HG03342 (cell line): Measurements from ENCODE around the gene RPS6KA1.
"Not testable (repeated sequence)": the region's sequence is repeated elsewhere in the genome, so short reads cannot be mapped to it uniquely, and the experiment has no call there.

Source experiments
- ATAC-seq: cut with Tn5 transposase; IDR thresholded peaks from one replicate; pipeline ENCODE4 v1.9.1; 2021; ENCODE audit warnings: mild to moderate bottlenecking, moderate library complexity; ENCODE audit not compliant: unreplicated experiment

Gene RPS6KA1

DNA sequence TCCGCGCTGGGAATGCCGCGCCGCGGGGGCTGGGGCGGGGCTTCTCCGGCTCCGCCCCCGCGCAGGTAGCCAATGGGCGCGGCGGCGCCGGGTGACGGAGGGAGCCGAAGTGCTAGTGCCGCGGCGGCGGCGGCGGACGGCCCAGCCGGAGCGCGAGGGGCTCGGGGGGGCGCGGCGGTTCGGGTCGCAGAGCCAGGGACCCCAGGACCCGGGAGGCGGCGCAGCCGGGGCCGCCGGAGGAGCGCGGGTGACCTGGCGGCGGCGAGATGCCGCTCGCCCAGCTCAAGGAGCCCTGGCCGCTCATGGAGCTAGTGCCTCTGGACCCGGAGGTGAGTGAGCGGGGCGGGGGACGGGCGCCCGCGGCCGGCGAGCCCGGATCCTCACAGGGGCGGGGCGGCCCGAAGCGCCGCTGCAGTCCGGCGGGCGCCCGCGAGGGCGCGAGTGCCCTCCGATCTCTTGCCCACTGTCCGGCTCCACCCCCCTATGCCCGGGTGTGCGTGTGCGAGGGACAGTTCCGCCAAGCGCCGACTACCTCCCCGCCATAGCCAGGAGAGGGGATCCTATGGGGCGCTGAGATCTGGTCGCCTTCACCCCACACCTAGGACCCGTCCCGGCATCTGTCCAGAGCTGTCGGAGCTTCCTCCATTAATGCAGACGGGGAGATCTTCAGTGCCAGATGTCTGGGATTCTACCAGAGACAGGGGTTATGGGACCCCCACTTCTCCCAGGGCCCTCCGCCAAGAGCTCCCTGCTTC, at the start of gene RPS6KA1:
Gene RPS6KA1, plus strand, starts transcription at position 107 of the 755 bp plus-strand sequence. Its CDS starts 160 bp downstream, at position 267.
- ATAC-seq: peak; percentile 79

DNA sequence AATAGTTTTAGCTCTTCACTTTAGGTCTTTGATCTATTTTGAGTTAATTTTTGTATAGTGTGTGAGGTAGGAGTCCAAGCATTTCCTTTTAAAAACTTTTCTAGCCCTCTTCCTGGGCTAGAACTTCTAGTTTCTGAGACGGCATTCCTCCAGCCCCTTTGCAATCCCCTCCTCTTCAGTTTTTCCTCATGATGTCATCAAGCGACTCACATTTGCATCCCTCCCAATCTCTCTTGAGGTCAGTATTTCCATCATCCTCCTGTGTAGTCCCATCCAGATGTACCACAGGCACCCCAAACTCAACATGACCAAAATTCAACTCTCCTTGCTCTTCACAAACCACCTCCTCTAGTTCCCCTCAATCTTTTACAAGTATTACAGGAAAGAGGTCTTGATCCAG, 46.6 kb upstream of the RPS6KA1 start:
- no peak for ATAC-seq

DNA sequence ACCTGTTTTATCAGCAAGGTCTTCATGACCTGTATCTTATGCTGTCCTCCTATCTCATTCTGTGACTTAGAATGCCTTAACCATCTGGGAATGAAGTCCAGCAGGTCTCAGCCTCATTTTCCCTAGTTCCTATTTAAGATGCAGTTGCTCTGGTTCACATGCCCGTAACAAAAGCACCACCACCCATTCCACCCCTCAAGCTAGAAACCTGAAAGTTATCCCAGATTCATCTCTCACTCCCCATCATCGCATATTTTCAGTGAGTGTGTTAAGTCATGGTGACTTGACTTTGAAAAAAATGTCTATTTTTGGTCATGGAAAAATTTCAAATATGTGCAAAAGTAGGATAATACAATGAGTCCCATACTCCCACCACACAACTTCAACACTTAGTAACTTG, 45.6 kb upstream of the RPS6KA1 start:
- ATAC-seq: no peak

DNA sequence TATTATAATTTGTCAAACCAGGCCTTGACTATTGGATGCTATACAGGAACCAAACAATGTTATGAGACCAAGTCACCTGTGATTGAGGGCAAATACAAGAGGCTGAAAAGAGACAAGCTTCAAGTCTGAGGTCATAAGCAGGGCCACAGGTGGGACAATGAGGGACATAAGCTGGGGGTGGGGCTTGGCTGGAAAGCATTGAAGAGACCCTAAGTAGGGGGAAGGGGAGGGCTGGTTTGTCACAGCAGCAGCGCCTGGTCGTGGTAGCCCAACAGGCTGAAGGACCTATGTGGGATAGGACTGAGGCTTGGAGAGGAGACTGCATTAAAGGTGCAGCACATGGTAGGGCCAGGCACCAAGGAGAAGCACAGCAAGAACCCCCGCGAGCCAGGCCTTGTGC, 39.4 kb upstream of the RPS6KA1 start:
- ATAC-seq: no peak

DNA sequence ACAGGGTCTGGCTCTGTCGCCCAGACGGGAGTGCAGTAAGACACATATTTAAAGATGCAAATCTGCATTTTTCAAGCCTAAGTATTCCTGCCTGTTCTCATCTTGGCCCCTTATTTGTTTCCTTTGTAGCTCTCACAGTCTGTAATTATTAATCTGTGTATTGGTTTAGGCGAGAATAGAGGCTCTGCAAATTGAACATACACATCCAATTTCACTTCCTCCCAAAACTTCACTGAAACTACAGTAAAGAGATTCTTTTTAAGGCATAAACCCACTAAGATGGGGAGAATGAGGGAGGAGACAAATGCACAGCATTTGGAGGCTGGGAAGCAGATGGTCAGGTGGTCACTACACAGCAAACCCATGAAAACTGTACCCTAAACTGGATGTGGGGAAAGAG, 36.3 kb upstream of the RPS6KA1 start:
- ATAC-seq: no peak

DNA sequence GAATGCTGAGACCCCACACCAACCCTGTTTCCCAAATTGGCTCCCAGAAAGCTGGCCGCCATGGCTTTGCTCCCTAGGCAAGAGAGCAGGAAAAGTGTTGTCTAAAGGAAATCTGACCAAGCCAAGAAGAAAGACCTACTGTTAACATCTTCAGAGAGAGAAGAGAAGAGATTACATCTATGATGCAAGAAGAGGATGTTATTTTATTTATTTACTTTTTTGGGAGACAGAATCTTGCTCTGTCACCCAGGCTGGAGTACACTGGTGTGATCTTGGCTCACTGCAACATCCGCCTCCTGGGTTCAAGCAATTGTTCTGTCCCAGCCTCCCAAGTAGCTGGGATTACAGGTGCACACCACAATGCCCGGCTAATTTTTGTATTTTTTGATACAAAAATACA, 35.6 kb upstream of the RPS6KA1 start:
- ATAC-seq: no peak

DNA sequence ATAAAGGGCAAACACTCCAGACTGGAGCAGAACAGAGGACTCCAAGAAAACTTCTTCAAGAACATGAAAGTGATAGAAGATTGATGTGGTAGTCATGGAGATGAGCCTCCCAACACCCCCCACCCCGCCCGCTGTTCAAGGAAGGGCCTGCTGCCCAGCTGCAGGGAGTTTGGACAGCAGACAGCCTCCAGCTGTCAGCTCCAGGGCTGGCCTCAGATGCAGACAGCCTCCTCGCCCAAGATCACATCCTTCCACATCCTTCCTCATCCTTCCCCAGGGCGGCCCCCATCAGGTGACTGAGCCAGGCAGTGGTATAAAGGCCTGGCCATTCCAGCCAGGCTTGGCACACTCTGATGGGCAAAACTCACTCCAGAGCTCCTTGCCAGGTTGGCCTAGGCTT, 32.7 kb upstream of the RPS6KA1 start:
- no peak for ATAC-seq

DNA sequence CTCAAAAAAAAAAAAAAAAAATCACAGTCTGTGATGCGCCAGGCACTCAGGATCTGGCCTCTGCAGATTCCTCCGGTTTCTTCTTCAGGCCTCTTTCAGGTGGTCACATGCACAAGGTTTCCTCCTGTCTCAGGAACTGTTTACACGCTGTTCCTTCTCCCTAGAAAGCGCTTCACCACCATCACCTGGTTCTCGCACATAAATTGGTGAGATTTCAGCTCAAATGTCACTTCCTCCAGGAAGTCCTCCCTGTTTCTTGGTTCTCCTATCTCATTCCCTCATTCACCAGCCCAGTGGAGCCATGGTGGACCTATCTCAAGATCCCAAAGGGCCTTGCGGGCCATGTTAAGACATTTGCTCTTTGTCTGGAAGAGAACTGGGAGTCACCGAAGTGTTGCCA, 30.7 kb upstream of the RPS6KA1 start:
- no peak for ATAC-seq

DNA sequence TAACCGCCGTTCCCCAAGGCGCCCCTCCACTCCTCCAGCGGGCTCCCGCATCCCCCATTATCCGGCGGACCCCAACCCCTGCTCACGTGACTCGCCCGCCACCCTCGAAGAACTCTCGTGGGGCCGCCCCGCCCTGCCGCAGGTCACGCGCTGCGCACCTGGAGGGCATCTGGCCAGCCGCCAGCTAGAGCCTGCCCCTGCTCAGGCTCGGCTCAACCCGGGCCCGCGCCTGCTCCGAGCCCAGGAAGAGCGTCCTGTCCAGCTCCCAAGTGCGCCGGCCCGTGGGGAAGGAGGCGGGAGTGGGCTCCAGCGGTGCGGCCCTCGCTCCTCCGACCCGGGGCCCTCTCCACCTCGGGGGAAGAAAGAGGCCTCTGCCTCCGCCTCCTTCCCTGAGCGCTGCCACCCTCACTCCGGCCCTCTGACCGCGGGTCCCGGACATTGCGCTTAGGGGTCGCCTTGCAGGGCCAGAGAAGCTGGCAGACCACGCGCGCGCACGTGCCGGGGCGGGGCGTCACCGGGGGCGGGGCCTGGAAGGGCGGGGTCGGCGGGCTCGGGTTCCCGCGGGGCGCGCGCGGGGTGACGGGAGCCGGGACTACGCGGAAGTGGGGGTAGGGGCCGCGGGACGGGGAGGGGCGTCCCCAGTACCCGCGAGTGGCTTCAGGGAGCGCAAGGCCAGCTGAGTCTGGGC, 28.9 kb upstream of the RPS6KA1 start:
- ATAC-seq: peak; percentile 52

DNA sequence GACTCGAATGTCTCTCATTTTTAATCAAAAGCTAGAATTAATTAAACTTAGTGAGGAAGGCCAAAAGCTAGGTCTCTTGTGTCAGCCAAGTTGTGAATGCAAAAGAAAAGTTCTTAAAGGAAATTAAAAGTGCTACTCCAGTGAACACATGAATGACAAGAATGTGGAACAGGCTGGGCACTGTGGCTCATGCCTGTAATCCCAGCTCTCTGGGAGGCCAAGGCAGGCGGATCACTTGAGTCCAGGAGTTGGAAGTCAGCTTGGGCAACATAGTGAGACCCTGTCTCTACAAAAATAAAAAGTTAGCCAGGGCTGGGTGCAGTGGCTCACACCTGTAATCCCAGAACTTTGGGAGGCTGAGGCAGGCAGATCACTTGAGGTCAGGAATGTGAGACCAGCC, 18.9 kb upstream of the RPS6KA1 start:
- ATAC-seq: not testable (repeated sequence)

DNA sequence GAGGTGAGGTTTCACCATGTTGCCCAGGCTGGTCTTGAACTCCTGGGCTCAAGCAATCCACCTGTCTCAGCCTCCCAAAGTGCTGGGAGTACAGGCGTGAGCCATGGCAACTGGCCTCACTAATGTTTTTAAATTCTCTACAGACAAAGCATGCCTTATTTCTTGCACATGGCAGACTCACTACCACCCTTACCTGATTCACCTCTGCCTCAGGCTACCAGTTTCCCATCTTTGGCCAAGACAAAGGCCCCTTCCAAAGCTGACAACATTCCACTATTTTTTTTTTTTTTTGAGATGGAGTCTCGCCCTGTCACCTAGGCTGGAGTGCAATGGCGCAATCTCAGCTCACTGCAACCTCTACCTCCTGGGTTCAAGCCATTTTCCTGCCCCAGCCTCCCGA, 13.7 kb upstream of the RPS6KA1 start:
- ATAC-seq: not testable (repeated sequence)

DNA sequence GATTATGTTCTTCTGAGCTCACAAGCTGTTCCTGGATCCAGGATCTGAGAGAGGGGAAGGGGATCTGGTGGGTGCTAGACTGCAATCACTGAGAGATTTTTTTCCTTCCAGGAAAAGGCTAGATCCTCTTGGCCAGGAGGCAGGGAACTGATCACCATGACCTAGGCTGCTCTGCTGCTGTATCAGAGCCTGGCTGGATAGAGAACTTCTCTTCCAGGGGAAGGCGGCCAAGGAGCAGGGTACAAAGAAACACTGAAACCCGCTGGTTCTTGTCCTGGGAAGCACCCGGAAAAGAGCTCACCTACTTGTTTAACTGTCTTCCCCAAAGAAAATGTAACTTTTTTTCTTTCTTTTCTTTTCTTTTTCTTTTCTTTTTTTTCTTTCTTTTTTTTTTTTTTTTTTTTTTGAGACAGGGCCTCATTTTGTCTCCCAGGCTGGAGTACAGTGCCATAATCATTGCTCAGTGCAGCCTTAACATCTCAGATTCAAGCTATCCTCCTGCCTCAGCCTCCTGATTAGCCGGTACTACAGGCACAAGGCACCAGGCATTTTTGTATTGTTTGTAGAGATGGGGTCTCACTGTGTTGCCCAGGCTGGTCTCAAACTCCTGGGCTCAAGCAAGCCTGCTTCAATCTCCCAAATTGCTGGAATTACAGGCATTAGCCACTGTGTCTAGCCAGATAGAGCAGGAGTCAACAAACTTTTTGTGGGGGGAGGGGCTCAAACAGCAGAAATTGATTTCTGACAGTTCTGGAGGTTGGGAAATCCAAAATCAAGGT, 12.4 kb upstream of the RPS6KA1 start:
- no peak for ATAC-seq

DNA sequence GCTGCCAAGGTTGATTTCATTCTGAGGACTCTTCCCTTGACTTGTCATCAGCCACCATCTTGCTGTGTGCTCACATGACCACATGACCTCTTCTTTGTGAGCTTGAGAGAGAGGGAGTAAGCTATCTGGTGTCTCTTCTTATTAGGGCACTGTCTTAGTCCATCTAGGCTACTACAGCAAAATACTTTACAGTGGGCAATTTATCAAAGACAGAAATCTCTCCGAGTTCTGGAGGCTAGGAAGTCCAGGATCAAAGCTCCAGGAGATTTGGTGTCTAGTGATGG, 11.9 kb upstream of the RPS6KA1 start:
- no peak for ATAC-seq

DNA sequence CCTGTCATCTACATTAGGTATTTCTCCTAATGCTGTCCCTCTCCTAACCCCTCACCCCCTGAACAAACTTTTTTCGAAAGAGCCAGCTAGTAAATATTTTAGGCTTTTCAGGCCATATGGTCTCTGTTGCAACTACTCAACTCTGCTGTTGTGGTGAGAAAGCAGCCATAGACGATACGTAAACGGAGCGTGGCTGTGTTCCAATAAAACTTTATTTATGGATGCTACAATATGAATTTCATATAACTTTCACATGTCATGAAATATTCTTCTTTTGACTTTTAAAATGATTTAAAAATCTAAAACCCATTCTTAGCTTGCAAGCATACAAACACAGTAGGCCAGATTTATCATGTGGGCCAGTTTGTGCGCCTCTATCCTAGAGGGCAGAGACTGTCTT, 11.2 kb upstream of the RPS6KA1 start:
- ATAC-seq: no peak

DNA sequence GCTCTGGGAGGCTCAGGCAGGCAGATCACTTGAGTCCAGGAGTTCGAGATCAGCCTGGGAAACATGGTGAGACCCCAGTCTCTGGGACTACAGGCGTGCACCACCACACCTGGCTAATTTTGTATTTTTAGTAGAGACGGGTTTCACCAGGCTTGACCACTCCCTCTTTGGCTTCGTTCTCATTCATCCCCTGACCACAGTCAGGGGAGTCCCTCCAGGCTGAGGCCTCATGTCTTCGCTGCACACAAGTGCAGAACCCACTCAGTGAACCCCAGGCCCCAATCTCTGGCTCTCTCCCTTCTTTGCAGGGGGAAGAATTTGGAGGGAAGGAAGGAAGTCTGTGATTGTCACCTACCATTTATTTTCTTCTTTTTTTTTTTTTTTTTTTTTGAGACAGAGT, 9.2 kb upstream of the RPS6KA1 start:
- no peak for ATAC-seq

DNA sequence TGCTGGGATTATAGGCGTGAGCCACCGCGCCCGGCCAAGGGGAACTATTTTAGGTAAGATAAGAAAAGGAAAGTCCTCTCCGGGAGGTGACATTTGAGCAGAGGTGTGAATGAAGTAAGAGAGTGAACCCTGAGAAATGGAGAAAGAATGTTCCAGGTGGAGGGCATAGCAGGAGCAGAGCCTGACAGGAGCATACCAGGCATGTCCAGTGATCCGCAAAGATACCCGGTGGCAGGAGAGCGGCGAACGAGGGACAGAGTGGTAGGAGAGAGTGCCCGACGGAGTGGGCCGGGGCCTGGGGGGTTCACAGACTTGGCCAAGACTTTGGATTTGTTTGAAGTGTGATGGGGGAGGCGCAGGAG, 7.9 kb upstream of the RPS6KA1 start:
- no peak for ATAC-seq

DNA sequence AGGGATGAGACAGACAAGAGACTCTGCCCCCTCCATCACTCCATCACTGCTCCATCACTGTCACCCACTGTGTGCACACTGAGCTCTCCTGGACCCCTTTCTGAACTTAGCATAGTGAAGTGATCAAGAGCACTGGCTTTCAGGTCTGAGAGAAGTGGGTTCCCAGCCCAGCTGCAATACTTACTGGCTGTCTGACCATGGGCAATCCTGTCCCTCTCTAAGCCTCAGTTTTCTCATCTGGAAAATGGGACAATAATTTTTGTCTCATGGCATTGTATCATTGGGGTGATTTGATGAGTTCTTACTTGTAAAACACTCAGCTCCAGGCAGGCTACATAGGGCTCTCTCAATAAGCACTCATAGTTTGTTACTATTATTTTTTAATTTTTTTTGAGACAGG, 7.5 kb upstream of the RPS6KA1 start:
- ATAC-seq: no peak

DNA sequence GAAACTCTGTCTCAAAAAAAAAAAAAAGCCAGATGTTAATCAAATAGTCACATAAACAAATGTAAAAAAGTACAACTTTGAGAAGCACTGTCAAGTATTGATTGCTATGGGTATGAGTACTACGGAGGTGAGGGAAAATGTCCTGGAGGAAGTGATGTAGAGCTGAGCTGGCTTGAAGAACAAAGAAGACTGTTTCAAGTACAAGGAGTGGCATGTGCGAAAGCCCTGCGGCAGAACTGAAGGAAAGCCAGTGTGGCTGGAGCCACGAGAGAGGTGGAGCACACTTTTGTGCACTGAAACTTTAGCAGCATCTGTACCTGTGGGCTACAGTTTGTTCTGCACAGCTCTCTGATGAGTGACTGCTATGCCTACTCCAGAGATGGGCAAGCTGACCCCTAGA, 5.4 kb upstream of the RPS6KA1 start:
- ATAC-seq: no peak

DNA sequence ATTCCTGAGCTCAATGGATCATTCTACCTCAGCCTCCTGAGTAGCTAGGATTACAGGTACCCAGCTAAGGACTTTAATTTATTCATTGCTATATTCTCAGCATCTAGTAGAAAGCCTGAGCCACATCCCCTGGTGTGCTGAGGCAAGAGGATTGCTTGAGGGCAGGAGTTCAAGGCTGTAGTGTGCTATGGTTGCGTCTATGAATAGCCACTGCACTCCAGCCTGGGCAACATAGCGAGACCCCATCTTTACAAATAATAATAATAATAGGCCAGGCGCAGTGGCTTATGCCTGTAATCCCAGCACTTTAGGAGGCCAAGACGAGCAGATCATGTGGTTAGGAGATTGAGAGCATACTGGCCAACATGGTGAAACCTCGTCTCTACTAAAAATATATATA, 3.3 kb upstream of the RPS6KA1 start:
- no peak for ATAC-seq

DNA sequence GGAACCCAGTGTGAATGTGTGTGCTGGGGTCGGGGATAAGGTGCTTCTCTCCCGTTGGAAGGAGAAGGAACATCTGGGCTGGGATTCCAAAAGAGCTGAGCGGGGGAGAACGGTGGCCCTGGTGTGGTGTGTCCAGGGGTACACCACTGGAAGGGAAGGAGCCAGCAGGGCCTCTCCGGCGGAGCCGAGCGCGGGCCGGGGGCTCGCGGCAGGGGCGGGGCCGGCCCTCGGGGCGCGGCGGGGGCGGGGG, 231 bp upstream of the RPS6KA1 start:
- no peak for ATAC-seq

DNA sequence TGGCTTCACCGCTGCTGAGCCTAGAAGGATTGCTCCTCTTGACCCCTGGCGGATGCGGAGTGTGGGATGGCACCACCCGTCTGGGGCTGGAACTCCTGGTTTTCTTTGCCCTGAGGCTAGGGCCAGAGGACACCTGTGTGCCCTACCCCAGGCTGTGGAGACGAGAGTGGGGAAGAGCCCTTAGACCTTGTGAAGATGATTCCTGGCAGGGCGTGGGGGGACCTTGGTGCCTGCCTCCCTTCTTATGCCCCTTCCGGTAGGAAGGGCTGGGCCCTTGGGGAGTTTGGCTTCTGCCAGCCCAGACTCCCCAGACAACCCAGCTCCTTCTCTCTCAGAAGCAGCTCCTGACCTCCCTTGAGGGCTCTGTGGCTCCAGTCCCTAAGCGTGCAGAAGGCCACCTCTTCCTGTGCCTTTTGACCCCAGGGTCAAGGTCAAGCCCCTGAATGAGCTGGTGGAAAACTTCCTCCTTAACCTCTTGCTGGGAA, 891 bp downstream of the RPS6KA1 start:
- ATAC-seq: no peak

DNA sequence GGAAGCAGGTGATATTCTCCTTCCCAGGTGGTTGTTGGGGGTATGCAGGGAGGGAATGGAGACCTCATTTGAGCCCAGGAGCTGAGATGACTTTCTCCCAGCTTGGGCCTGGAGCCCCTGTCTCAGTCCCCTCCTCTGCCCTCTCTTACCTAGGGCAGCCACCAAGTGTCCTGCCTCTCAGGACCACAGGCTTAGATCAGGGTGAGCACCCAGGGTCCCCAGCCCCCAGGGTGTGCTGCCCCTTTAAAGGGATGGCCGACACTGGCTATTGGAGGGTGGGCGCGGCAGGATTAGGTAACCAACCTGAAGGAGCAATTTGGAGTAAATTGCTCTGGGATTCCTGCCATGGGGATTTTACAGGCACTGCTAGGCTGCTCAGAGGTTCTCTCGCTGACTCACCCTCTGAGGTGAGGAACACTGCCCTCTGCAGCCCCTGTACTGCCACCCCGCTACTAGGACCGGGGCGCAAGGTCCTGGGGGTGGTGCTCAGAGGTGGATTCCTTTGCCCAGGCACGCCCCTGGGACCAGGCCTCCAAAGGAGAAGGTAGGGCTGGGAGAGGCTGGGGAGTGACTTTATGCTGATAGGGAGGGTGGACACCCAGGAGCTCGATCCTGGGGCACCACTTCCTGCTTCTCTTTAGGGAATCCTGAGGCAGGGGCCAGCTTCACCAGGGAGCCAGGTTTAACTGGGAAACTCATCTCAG, 1.5 kb downstream of the RPS6KA1 start:
- no peak for ATAC-seq
